Activated CD8-positive, alpha-beta T cell treated with anti-CD3 and anti-CD28 coated beads for 36 hours (primary cell): ENCODE results near the gene PTPN21. TPM values are rescaled to one million over a fixed set of nuclear protein-coding genes. Genes with fewer than 3 reads are reported as not detected.

Experiments
- ATAC-seq: fragments of 200-7000 bp; cut with Tn5 transposase; one replicate; pipeline ENCODE4 v1.10.0; 2021; ENCODE audit warnings: mild to moderate bottlenecking, moderate library complexity
- CTCF ChIA-PET: fragments of 350-600 bp; sonication (Branson Sonifier 250); formaldehyde crosslinking; loops from one replicate; lab custom pipeline; 2021; ENCODE audit warnings: antibody characterized with exemption; lab: Charles Lee
- POLR2A ChIA-PET: fragments of 350-600 bp; sonication (Branson Sonifier 250); formaldehyde crosslinking; loops from one replicate; lab custom pipeline; 2021; ENCODE audit warnings: antibody characterized with exemption; lab: Charles Lee
- DNase-seq: peaks from one replicate; pipeline ENCODE4 v3.0.0-alpha.2; 2020
- H3K27ac Mint-ChIP-seq: one replicate; pipeline ENCODE4 v1.8.0; 2021; ENCODE audit warnings: mild to moderate bottlenecking, mixed read lengths
- H3K27me3 Mint-ChIP-seq: one replicate; pipeline ENCODE4 v1.8.0; 2021; ENCODE audit warnings: mixed read lengths
- H3K36me3 Mint-ChIP-seq: one replicate; pipeline ENCODE4 v1.8.0; 2021; ENCODE audit warnings: low read depth, mixed read lengths
- H3K4me1 Mint-ChIP-seq: one replicate; pipeline ENCODE4 v1.8.0; 2021; ENCODE audit warnings: low read depth, mixed read lengths
- H3K4me3 Mint-ChIP-seq: one replicate; pipeline ENCODE4 v1.8.0; 2021; ENCODE audit warnings: mild to moderate bottlenecking, moderate library complexity, mixed read lengths
- H3K9me3 Mint-ChIP-seq: one replicate; pipeline ENCODE4 v1.8.0; 2021; ENCODE audit warnings: mixed read lengths
- intact Hi-C: fragments of 100-400 bp; cut with micrococcal nuclease; formaldehyde crosslinking; loops from one replicate; pipeline ENCODE4 v1.10.0; 2022
- total RNA-seq, 2 experiments: library from RNA; stranded (reverse); gene quantifications; one replicate each; pipeline ENCODE4 v1.2.3, GENCODE V29; 2021
- TF ChIP-seq, protein P1 (sequence below): fragments of 200-600 bp; IDR thresholded peaks from one replicate; pipeline ENCODE4 v1.8.0; 2022; ENCODE audit warnings: antibody characterized with exemption, mild to moderate bottlenecking

PTPN21 gene
- total RNA-seq, 2 experiments from 2014 or later, result not detected

DNA sequence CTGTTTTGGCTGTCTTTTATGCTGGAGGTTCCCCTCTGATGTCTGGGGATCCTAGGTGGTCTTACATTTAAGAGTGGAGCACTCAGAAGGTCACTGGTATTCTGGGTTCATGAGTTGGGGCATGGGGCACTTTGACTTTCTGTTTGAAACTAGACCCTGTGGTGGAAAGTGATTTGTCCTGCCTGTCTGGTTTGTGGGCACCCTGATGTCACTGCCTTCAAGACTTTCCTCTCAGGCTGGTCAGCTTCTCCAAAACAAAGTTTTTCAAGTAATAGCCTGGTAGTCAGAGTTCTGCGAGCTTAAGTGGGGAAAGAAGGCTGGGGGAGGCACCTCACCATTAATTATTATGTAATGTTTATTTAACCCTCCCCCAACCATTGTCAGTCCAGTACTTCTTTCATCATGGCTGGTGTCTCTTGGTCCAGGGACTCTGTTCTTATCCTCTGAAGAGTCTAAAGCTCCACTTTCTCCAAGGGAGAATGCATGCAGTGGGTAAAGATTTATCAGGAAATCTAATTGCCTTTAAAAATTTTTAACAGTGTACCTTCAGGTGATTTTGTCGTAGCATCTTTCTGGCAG is 43.4 kb upstream of the PTPN21 start:
- Mint-ChIP-seq H3K27me3 (no peaks in the 10 kb centered on the region), H3K4me3 (no peak overlapping the region), H3K36me3 (peaks cover 39% of the 10 kb centered on the region), H3K9me3 (no peaks in the 10 kb centered on the region), H3K4me1 (peaks cover 26% of the 10 kb centered on the region), H3K27ac (no peak overlapping the region)
- ChIA-PET POLR2A (no interaction called here), CTCF (no interaction called here)
- DNase-seq (peak; percentile 32), ATAC-seq (no peak)
- TF ChIP-seq, protein P1, sequence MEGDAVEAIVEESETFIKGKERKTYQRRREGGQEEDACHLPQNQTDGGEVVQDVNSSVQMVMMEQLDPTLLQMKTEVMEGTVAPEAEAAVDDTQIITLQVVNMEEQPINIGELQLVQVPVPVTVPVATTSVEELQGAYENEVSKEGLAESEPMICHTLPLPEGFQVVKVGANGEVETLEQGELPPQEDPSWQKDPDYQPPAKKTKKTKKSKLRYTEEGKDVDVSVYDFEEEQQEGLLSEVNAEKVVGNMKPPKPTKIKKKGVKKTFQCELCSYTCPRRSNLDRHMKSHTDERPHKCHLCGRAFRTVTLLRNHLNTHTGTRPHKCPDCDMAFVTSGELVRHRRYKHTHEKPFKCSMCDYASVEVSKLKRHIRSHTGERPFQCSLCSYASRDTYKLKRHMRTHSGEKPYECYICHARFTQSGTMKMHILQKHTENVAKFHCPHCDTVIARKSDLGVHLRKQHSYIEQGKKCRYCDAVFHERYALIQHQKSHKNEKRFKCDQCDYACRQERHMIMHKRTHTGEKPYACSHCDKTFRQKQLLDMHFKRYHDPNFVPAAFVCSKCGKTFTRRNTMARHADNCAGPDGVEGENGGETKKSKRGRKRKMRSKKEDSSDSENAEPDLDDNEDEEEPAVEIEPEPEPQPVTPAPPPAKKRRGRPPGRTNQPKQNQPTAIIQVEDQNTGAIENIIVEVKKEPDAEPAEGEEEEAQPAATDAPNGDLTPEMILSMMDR, result no peak
- intact Hi-C loops, result no loop called here

DNA sequence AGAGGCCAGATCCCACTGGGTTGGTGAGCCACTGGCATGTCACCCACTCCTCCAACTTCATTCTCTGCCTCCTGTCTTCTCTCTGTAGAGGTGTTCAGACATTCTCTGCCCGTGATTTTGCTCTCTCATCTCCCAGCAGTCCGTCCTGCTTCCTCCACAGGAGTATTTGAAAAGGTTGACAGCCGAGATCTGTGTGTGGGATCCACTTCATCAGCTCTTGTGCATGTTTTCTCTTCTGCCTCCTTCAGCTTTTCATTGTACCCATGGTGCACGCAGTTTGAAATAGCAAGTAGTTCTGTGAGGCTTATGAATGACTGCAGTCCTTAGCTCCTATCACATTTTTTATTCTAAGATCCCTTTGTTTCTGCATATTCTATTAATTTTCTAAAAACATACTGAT is 42.8 kb upstream of the PTPN21 start:
- TF ChIP-seq, protein P1, result no peak
- H3K4me1 Mint-ChIP-seq, result peaks cover 26% of the 10 kb centered on the region
- no peaks in the 10 kb centered on the region for H3K27me3 Mint-ChIP-seq
- no peaks in the 10 kb centered on the region for H3K9me3 Mint-ChIP-seq
- intact Hi-C loops, result no loop called here
- ATAC-seq (no peak), DNase-seq (no peak)
- ChIA-PET CTCF (no interaction called here), POLR2A (no interaction called here)
- H3K36me3 Mint-ChIP-seq, result peaks cover 38% of the 10 kb centered on the region
- H3K27ac Mint-ChIP-seq, result no peak overlapping the region
- no peak overlapping the region for H3K4me3 Mint-ChIP-seq

DNA sequence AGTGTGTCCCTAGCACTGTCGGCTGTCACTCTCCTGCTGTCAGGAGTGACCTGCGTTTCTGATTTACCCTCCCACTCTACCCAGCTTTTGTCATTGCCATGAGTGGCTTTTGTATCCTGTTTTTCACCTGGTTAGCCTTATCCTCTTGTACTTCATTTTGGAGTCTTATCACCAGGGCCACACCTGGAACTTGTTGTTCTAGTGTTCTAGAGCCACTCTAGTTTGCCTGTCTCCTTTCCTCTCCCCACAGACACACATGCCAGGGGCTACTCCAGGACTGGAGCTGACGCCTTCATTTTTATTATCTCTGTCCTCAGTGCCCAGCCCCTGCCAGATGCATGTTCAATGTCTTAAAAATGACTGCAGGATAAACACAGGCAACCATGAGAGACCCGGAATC is 42.2 kb upstream of the PTPN21 start:
- H3K27me3 Mint-ChIP-seq, result no peaks in the 10 kb centered on the region
- H3K4me3 Mint-ChIP-seq, result no peak overlapping the region
- ATAC-seq, result no peak
- no peak overlapping the region for H3K27ac Mint-ChIP-seq
- H3K36me3 Mint-ChIP-seq, result peaks cover 36% of the 10 kb centered on the region
- intact Hi-C loops, result no loop called here
- peaks cover 26% of the 10 kb centered on the region for H3K4me1 Mint-ChIP-seq
- TF ChIP-seq, protein P1, result no peak
- POLR2A ChIA-PET, result interaction anchor here (1.7 kb wide), 1 partner anchor 22 kb away, joined by 3 read pairs; no protein-coding TSS in a partner anchor
- no peak for DNase-seq
- no peaks in the 10 kb centered on the region for H3K9me3 Mint-ChIP-seq
- CTCF ChIA-PET, result no interaction called here

DNA sequence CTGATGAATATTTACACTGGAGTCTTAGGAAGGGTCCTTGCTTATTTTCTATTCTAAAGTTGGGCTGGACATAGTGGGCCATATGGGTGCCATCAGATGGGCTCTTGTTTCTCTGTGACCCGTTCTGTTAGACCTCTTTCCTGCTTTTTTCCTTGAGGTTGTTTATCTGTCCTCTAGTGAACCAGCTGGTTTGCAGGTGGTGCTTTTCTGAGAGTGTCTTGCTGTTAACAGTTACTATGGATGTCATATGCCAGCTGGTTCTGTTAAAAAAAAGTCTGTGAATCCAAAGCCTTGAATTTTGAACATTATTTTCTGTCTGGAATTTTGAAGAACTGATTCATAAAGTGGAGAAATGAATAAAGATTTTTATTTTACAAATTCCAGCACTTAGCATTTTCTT is 37.2 kb upstream of the PTPN21 start:
- ChIA-PET POLR2A (no interaction called here), CTCF (no interaction called here)
- no peak for ATAC-seq
- TF ChIP-seq, protein P1, result no peak
- Mint-ChIP-seq H3K9me3 (no peaks in the 10 kb centered on the region), H3K27ac (no peak overlapping the region), H3K36me3 (peaks cover 32% of the 10 kb centered on the region), H3K27me3 (no peaks in the 10 kb centered on the region), H3K4me1 (no peaks in the 10 kb centered on the region), H3K4me3 (no peak overlapping the region)
- intact Hi-C loops, result no loop called here
- DNase-seq, result no peak

DNA sequence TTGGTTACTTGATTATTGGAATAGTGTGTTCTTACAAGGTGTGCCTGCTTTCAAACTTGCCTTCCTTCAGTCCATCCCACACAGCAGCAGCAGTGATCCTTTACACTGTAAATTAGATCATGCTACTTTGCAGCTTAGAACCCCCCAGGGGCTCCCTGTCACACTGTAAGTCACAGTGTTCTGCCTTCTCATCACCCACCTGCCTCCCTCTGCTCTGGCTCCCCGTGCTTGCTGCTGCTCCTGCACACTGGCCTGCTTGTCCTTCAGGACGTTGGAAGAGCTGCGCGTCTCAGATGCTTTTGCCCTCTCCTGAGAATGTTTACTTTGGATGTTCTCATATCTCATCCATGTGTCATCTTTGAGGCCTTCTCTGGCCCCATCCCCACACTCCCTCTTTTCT is 35.4 kb upstream of the PTPN21 start:
- no peak for DNase-seq
- TF ChIP-seq, protein P1, result no peak
- Mint-ChIP-seq H3K4me1 (no peaks in the 10 kb centered on the region), H3K27ac (no peak overlapping the region), H3K9me3 (no peaks in the 10 kb centered on the region), H3K4me3 (no peak overlapping the region), H3K27me3 (no peaks in the 10 kb centered on the region), H3K36me3 (peaks cover 34% of the 10 kb centered on the region)
- intact Hi-C loops, result no loop called here
- ChIA-PET CTCF (no interaction called here), POLR2A (interaction anchor here (0.7 kb wide), 1 partner anchor 557 kb away, joined by 3 read pairs; no protein-coding TSS in a partner anchor)
- no peak for ATAC-seq
